ENCODE data around the gene PLXDC1. TPM values are rescaled to one million over a fixed set of nuclear protein-coding genes. Genes with fewer than 3 reads are reported as not detected.

PLXDC1 gene
- total and polyA plus RNA-seq, 2 donors = 7.1 to 12.7 TPM

DNA sequence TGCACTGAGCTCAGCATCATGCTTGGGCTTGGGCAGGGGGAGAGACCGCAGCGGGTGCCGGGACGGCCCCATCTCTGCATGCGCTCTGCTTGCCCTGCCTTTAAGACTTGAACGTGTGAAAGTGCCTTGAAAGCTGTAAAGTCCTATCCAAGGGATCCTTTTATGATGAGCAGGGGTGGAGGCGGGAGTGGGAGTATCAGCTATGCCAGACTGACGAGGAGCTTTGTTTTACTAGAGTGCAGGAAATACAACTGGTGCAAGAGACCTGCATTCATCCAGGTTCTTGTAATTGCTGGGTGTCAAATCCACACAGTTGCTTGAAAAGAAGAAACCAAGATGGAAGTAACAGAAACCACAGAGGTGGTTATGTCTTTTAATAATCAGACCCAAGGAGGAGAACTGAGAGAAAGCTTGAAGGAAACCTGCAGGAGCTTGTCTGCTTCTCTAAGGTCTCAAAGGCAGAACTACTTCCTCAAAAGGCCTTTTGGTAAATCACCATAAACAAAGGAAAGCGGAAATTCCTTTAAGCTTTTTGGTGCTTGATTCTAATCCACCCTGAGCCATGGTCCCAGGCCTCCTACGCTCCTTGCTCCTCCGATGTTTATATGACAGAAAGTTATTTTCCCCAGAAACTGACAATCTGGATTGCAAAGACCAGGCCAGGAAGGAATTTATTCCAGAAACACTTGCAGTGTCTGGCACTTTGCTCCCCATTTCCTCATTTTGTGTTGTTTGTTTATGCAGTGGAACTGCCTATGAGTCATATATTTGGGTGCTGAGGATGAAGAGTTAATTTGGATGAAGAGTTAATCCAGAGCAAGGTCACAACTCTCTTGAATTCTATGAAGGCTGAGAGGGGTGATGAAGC is 132.9 kb downstream of the PLXDC1 start:
- no peaks in the 10 kb centered on the region for H3K36me3 ChIP-seq (ENCODE audit: insufficient read depth)
- no peak overlapping the region for H3K4me3 ChIP-seq (ENCODE audit: low read depth, low read length)
- peak overlapping the region; percentile 32 for H3K27ac ChIP-seq (ENCODE audit: low read depth)
- peaks cover 2% of the 10 kb centered on the region for H3K4me1 ChIP-seq (ENCODE audit: insufficient read depth)
- 54% methylated on average over 11 of the region's 11 CpGs for WGBS
- no peak for DNase-seq (ENCODE audit: extremely low spot score)

DNA sequence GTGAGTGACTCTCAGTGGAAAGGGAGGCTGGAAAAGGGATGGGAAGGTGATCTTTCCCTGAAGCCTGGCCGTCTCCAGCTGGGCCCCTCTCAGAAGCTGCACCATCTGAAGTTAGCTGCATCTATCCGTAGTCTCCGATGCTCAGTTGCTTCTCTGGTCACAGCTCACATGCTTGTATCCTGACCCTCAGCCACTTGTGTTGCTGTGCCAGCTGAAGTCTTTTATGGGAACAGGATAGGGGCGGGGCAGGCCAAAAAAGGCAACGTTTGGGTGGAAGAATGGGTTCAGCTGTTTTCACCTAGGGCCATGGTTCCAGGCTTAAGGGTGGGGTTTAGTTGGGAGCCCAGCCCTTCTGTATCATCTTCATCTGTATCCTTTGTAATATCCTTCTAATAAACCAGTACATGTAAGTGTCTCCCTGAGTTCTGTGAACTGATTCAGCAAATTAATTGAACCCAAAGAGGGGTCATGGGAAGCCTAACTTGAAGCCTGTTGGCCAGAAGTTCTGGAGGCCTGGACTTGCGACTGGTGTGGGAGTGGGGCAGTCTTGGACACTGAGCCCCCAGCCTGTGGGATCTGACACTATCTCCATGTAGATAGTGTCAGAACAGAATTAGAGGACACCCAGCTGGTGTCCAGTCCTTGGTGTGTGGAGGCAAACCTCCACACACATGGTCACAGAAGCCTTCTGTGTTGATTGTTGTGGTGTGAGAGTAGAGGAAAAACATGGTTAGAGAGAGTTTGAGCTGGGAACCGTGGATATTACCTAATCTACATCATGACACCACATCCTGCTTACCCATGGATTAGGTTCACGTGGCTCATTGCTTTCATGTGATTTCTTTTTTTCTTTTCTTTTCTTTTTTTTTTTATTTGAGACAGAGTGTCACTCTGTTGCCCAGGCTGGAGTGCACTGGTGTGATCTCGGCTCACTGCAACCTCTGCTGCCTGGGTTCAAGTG is 135.0 kb downstream of the PLXDC1 start:
- 70% methylated on average over 9 of the region's 9 CpGs for WGBS
- DNase-seq (ENCODE audit: extremely low spot score) = no peak

DNA sequence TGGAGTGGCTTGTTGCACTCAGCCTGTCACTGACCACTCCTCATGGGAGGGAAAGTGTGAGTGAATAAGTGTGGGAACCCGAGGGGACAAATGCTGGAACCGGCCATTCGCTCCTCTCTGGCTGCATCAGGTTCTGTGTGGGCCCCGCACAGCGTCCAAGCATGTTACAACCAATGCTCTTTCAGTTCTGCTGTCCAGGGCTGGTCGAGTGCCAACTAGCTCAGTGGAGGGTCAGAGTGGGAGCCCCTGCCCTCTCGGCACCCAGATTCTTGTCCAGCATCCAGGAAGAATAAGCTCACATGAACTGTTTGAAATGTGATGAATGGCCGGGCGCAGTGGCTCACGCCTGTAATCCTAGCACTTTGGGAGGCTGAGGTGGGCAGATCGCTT is 135.9 kb downstream of the PLXDC1 start:
- 87% methylated on average over 11 of the region's 11 CpGs for WGBS

More for the DNA sequence above, 135.0 kb downstream of the PLXDC1 start:
- H3K4me3 ChIP-seq (ENCODE audit: low read depth, low read length) = no peak overlapping the region
- no peak overlapping the region for H3K27ac ChIP-seq (ENCODE audit: low read depth)
- H3K4me1 ChIP-seq (ENCODE audit: insufficient read depth) = peaks cover 2% of the 10 kb centered on the region
- no peaks in the 10 kb centered on the region for H3K36me3 ChIP-seq (ENCODE audit: insufficient read depth)

DNA sequence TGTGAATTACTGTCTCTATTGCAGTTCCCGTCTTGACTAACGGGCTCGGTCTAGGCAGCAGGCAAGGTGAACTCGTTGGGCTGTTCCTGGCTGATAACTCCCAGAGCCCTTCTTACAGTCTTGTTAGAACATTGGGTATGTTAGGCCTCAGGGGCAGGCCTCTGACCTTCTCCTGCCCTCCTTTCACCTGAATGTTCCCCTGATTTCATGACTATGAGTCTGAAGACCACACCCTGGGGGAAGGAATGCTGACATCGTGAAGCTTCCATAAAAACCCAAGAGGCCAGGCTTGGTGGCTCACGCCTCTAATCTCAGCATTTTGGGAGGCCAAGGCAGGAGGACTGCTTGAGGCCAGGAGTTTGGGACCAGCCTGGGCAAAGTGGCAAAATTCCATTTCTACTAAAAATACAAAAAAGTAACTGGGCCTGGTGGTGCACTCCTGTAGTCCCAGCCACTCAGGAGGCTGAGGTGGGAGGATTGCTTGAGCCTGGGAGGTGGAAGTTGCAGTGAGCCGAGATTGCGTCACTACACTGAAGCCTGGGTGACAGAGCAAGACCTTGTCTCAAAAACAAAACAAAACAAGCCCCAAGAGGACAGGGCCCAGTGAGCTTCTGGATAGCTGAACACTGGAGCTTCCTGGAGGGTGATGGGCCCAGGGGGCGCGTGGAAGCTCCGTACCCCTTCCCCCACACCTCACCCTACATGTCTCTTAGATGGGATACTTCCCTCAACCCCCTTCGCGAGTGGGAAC is 136.5 kb downstream of the PLXDC1 start:
- Histone ChIP-seq H3K27ac (ENCODE audit: low read depth) (no peak overlapping the region), H3K4me3 (ENCODE audit: low read depth, low read length) (no peak overlapping the region), H3K36me3 (ENCODE audit: insufficient read depth) (no peaks in the 10 kb centered on the region), H3K4me1 (ENCODE audit: insufficient read depth) (peaks cover 2% of the 10 kb centered on the region)
- 86% methylated on average over 13 of the region's 13 CpGs for WGBS
- no peak for DNase-seq (ENCODE audit: extremely low spot score)

More for the DNA sequence above, 135.9 kb downstream of the PLXDC1 start:
- no peak overlapping the region for H3K27ac ChIP-seq (ENCODE audit: low read depth)
- no peaks in the 10 kb centered on the region for H3K36me3 ChIP-seq (ENCODE audit: insufficient read depth)
- no peak overlapping the region for H3K4me3 ChIP-seq (ENCODE audit: low read depth, low read length)
- no peak for DNase-seq (ENCODE audit: extremely low spot score)
- peaks cover 2% of the 10 kb centered on the region for H3K4me1 ChIP-seq (ENCODE audit: insufficient read depth)

DNA sequence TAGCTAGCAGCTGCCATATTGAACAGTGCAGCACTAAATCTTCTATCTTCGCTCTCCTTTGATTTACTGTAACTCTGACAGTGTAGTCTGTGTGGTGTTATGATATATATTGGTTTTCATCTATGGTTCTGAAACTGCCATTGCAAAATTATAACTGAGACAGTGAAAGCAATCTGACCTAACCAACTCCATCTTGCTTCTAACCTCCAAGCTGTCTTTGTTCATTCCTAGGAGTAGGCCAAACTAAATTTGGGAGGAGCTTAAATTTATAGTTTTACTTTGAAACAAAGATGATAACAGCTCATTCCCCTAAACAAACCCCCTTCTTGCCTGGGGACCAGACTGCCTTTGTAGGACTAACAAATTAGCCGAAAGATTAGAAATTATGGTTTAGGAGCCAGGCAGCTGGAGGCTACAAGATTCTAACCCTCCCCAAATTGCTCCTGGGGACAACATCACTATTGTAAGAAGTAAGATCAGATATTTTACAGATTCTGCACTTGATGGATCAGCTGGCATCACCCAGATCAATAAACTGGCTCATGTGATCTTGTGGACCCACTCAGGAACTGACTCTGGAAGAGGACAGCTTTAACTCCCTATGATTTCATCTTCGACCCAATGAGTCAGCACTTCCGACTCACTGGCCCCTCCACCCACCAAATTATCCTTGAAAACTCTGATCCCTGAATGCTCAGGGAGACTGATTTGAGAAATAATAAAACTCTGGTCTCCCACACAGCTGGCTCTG is 137.2 kb downstream of the PLXDC1 start:
- no peak overlapping the region for H3K27ac ChIP-seq (ENCODE audit: low read depth)
- H3K36me3 ChIP-seq (ENCODE audit: insufficient read depth) = no peaks in the 10 kb centered on the region
- 73% methylated on average over 4 of the region's 4 CpGs for WGBS
- no peak overlapping the region for H3K4me3 ChIP-seq (ENCODE audit: low read depth, low read length)
- no peak for DNase-seq (ENCODE audit: extremely low spot score)
- peaks cover 2% of the 10 kb centered on the region for H3K4me1 ChIP-seq (ENCODE audit: insufficient read depth)

Small RNA genes lying within 50 kb of the gene (small RNA-seq; reads per million reads assigned to genes)
- gene AC091178.1 = not detected

Other genes with a start within 250 kb of the PLXDC1 start
- gene FBXO47, start 184.2 kb downstream of the PLXDC1 start, total RNA-seq = not detected
- gene FBXO47, start 184.2 kb downstream of the PLXDC1 start, polyA plus RNA-seq = not detected
- 0.37 TPM for gene ARL5C, start 14.5 kb upstream of the PLXDC1 start, total RNA-seq
- not detected for gene ARL5C, start 14.5 kb upstream of the PLXDC1 start, polyA plus RNA-seq
- gene CACNB1, start 46.0 kb upstream of the PLXDC1 start, total RNA-seq = 9.1 TPM
- 7.4 TPM for gene CACNB1, start 46.0 kb upstream of the PLXDC1 start, polyA plus RNA-seq
- 1,329 TPM for gene RPL19, start 48.6 kb upstream of the PLXDC1 start, total RNA-seq
- gene RPL19, start 48.6 kb upstream of the PLXDC1 start, polyA plus RNA-seq = 2,653 TPM
- 0.32 TPM for gene STAC2, start 74.3 kb upstream of the PLXDC1 start, total RNA-seq
- 1.1 TPM for gene STAC2, start 74.3 kb upstream of the PLXDC1 start, polyA plus RNA-seq
- 18.6 TPM for gene FBXL20, start 250.0 kb upstream of the PLXDC1 start, total RNA-seq
- 4.0 TPM for gene FBXL20, start 250.0 kb upstream of the PLXDC1 start, polyA plus RNA-seq